Raji (cell line): ENCODE measurements around the gene HUWE1.

Experiments
- POLR2A ChIP-seq: IDR thresholded peaks from 2 replicates; pipeline ENCODE4 v1.6.1; 2011; ENCODE audit warnings: low read depth, low read length, control low read depth; ENCODE audit not compliant: insufficient read depth

Gene HUWE1

DNA sequence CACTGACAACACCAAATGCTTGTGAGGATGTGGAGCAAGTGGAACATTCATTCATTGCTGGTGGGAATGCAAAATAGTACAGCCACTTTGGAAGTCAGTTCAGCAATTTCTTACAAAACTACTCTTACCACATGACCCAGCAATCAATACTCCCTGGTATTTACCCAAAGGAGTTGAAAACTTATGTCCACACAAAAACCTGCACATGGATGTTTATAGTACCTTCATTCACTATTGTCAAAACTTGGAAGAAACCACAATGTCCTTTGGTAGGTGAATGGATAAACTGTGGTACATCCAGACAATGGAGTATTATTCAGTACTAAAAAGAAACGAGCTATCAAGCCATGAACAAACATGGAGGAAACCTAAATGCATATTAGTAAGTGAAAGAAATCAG is 27.5 kb downstream of the HUWE1 start:
- TF ChIP-seq POLR2A, result no peak

DNA sequence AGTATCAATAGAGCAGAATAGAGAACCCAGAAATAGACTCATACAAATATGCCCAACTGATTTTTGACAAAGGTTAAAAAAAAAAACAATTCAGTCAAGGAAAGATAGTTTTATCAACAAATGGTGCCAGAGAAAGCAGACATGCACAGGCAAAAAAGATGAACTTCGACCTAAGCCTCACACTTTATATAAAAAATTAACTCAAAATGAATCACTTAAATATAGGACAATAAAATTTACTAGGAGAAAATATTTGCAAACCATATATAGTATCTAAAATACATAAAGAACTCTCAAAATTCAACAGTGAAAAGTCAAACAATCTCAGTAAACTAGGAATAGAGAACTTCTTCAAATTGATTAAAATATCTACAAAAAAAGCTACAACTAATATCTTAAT is 29.7 kb downstream of the HUWE1 start:
- TF ChIP-seq POLR2A, result no peak

DNA sequence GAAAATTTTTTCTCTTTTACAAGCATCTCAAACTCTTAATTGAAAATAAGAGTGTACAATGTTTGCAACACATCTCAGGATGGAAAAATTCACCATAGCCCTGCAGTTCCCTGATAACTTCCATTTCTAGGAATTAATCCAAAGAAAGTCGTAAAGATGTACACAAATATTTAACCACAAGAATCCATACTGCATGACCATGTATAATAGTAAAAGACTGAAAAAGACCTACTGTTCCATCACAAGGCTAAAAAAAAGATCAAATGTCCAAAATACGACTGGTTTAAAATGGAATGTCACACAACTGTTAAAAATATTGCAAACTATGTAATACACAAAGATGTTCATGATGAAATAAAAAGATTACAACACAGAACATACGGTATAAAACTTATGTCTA is 32.1 kb downstream of the HUWE1 start:
- TF ChIP-seq POLR2A, result no peak

DNA sequence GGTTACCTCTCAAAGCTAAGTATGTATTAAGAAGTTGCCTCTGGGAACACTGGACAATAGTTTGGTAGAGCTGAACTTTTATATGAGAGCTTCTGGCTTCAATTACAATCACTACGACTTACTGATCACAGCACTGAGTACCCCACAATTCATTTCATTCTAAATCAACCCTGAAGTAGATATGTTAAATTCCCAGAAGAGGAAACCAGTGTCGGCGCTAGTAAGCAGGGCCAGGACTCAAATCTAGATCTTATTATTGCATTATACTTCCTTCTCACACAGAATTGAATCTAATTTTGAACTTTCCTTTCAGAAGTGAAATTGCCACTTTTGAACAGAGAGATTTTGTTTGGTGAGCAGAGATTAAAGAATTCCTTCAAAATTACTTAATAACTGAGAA is 41.8 kb downstream of the HUWE1 start:
- no peak for TF ChIP-seq POLR2A

DNA sequence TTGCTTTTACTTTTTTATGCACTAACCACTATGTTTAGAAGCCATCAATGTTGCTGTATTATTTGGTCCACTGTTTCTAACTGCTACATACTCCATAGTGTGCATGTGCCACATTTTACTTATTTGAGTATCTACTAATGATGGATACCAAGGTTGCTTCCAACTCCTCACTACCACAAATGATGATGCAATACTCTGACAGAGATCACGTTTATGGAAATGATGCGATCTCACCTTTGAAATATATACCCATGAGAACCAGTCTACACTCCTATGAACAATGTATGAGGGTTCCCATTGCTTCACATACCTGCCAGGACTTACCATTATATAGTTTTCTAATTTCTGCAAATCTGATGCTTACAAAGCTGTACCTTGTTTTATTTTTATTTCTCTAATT is 44.2 kb downstream of the HUWE1 start:
- TF ChIP-seq POLR2A, result no peak

DNA sequence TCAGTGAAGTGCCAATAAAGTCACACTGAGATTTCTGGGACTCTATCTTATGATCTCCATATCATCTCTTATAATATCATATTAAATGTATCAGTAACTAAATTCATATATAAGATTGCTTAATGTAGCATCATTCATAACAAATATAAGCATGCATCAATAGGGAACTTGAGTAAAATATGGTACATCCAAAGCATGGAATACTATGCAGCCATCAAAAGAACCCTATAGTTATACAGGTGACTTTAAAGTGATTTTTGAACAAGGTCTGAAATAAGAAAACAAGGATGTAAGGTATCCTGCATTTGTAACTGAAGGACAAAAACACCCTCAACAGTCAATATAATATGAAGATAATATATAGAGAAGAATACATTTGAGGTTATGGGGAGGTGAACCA is 47.3 kb downstream of the HUWE1 start:
- TF ChIP-seq POLR2A, result no peak

DNA sequence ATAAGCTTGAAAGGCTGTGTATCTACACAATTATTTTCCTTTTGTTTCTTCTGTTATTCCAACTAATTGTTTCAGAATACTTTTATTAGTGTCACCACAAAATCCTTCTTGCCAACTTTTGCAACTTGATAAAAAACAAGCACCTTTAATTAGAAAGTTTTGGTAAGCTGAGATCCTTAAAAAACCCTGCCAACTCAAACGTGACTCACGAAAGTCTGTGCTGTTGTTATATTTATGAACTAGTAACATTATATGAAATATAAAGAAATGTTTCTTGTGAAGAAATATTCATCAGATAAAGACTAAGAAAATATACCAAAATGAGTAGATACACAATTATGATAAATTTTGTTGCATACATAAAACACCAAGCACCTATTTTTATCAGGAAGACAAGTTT is 49.0 kb downstream of the HUWE1 start:
- TF ChIP-seq POLR2A, result no peak

DNA sequence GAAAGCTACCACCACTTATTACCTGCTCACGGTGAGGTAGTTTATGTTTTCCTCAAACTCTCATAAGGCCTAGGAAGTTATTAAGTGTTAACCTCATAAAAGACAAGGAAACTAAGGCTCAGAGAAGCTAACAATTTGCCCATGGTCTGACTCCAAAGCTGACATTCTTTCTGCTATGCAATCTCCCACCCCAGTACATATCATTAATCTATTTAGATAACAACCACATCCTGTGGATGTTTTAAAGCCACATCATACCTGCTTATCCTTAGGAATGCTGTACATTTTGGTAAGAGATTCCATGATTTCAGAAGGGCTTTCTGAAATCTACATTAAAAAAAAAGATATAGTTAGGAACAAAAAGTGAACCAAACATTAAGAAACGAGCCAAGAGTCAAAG is 55.4 kb downstream of the HUWE1 start:
- no peak for TF ChIP-seq POLR2A

DNA sequence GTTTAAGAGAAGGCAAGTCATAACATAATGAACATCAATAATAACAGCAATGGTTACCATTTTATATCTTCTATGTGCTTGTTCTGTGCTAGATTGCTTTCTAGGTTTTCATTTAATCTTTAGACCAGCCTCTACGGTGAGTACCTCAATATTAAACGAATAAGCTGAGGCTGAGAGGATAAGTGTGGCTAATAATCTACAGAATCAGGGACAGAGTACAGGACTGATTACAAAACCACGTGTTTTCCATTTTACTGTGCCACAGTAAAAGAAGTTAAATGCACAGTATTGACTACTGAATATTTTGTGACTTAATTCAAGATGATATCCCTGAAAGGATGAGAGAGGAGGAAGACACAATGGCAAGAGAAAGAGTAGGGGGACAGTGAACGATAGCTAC is 56.3 kb downstream of the HUWE1 start:
- no peak for TF ChIP-seq POLR2A

DNA sequence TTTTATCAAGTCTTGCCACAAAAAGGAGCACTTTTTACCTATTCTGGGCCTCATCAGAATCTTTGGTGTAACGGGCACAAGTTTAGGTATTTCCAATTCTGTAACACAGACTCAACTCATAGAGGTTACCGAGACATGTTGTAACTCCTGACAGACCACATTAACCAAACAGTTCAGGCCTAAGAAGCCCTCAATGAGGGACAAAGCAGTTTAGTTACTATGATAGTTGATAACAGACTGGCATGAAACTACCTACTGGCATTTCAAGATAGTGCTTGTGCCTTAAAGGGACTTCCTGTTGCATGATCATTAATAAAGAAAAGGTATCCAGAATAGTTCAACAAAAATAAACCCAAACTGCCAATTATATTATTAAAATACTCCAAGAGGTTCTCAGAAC is 64.1 kb downstream of the HUWE1 start:
- TF ChIP-seq POLR2A, result no peak

DNA sequence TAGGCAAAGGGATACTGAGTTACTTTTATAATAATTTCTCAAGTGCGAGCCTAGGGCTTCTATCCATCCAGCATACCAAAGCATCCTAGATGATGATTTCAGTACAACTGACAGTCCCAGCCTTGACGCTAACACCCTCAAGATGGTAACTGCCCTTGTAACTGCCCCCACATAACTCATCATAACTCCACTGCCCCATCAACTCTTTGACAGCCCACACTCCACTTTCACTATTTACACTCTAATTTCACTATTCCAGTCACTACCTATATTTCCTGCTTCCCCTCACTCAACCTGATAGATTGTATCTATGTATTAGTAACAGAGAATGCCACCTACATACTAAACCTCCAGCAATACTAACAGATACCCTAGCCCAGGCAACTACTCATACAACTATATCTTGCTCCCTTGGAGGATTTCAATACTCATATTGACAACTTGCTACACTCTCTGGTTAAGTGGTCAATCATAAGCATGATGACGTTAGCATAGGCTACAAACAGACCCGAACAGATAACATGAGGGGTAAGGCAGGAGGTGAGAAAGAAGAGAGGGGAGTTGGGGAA is 65.0 kb downstream of the HUWE1 start:
- TF ChIP-seq POLR2A, result no peak

DNA sequence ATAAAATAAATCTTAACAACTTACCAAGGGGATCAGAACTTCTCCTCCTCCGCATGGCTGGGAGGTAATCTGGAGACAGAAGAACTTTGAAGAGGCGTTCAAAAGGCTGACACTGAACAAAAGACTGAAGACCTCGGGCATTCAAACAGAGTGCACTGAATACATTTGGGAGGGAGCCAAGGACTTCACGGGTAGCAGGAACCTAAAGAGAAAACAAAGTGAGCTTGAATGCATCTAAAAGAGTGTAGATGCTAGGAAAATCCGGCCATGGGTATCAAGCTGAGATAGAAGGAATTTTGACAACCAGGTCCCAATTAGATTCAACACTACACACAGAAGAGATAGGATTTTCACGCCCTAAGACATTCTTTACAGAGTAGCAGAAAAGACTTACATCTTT is 69.6 kb downstream of the HUWE1 start:
- no peak for TF ChIP-seq POLR2A

DNA sequence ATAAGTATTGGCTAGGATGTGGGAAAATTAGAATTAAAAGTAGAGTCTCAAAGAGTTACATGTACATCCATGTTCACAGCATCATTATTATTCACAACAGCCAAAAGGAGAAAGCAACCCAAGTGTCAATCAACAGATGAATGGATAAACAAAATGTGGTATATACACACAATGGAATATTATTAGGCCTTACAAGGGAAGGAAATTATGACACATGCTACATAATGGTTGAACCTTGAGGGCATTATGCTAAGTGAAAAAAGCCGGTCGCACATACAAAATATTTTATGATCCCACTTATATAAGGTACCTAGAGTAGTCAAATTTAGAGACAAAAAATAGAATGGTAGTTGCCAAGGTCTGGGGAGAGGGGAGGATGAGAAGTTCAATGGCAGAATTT is 80.1 kb downstream of the HUWE1 start:
- TF ChIP-seq POLR2A, result no peak

DNA sequence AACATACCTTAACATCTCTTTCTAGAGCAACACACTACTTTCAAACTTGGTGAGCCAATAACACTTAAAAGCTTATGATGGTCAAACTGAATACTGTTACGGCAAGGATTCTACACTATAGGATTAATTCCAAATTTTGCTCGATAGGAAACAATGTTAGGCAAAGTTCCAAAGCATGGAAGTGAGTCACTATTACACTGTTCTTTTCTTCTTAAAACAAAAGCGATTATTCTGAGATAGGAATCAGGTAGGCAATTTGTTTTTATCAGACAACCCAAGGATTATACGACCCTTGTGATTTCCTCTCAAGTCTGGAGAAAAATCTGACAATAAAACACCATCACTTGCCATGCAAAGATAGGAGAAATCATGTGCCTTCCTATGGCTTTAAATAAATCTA is 81.5 kb downstream of the HUWE1 start:
- no peak for TF ChIP-seq POLR2A

DNA sequence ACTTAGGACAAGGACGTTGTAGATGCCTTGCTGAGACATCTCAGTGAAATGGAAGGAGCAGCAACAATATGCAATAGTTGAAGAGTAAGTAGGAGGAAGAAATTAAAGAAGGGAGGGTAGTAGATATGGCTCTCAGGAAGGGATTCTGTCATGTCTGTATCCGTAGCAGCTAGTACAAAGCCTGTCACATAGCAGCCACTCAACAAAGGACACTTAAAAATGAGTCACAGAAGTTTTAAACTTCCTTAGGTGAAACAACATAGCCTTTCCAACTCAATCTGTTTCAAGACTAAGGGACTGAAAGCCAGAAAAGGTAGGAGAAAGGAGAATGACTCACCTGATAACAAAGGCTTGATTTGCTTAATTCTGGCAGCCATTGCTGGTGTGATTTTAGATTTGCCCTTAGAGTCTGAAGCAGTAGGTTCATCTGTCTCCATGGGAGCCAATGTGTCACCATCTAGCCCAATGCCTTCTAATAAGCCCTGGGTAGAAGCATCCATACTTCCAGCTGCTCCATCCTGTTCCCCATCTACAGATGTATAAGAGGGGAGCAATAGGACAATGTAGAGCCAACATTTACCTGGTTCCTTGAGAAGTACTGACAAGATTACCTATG is 86.6 kb downstream of the HUWE1 start:
- TF ChIP-seq POLR2A, result no peak

DNA sequence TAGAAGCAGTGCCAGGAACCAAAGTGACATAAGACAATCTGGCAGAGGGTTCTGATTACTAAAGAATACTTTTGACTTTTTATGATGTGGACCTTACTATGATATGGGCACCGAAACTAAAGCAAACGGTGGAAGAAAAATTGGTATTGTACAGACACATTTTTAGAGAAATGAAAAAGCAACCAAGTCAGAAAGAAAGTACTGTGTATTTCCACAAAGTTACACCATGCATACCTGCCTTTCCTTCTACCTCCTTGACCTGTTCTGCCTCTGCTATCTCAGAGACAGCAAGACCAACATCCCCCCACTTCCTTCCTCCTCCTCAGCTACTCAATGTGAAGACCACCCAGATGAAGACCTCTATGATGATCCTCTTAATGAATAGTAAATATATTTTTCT is 88.3 kb downstream of the HUWE1 start:
- no peak for TF ChIP-seq POLR2A

DNA sequence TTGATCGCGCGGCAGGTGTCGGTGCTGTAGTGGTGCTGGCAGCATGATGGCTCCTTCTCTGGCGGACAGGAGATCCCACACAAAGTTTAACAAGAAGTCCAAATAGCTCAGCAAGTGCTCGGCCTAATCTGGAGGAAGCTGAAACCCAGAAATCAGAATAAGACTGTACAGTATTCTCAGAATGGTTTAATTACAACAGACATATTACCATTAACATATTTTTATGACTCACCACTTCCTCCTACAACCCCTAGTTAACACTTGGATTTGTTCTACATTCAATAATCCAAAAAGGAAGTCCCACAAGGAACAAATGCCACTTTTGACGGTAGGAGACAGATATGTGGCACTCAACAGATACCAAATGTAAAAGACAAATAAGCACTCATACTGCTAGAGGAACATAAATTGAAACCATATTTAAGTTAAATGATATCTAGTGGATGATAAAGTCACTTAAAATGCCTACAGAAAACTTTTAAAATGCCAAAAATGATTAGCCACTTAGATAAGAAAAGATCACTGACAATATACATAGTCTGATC is 91.2 kb downstream of the HUWE1 start:
- no peak for TF ChIP-seq POLR2A
